Stimulated activated CD4-positive, alpha-beta T cell treated with anti-CD3 and anti-CD28 coated beads, Interleukin-12 subunit alpha, Interleukin-12 subunit beta, amount 100 ng/mL, for 24 hours (primary cell): ENCODE data around the gene TTC17.
"Not testable (repeated sequence)": the region's sequence is repeated elsewhere in the genome, so short reads cannot be mapped to it uniquely, and the experiment has no call there.

Experiments
- DNase-seq, 2 experiments: peaks; one replicate each; pipeline ENCODE4 v3.0.0-alpha.2; 2020; ENCODE audit warnings: low read depth in 2 of 2

The TTC17 gene, protein sequence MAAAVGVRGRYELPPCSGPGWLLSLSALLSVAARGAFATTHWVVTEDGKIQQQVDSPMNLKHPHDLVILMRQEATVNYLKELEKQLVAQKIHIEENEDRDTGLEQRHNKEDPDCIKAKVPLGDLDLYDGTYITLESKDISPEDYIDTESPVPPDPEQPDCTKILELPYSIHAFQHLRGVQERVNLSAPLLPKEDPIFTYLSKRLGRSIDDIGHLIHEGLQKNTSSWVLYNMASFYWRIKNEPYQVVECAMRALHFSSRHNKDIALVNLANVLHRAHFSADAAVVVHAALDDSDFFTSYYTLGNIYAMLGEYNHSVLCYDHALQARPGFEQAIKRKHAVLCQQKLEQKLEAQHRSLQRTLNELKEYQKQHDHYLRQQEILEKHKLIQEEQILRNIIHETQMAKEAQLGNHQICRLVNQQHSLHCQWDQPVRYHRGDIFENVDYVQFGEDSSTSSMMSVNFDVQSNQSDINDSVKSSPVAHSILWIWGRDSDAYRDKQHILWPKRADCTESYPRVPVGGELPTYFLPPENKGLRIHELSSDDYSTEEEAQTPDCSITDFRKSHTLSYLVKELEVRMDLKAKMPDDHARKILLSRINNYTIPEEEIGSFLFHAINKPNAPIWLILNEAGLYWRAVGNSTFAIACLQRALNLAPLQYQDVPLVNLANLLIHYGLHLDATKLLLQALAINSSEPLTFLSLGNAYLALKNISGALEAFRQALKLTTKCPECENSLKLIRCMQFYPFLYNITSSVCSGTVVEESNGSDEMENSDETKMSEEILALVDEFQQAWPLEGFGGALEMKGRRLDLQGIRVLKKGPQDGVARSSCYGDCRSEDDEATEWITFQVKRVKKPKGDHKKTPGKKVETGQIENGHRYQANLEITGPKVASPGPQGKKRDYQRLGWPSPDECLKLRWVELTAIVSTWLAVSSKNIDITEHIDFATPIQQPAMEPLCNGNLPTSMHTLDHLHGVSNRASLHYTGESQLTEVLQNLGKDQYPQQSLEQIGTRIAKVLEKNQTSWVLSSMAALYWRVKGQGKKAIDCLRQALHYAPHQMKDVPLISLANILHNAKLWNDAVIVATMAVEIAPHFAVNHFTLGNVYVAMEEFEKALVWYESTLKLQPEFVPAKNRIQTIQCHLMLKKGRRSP

GRCh38 chr11:43358801-43359421 lies at the start of gene TTC17:
Gene TTC17 (plus strand): TSS chr11:43358920. CDS start chr11:43358955, 35 bp downstream.
- peak; percentile 90 for DNase-seq

DNA sequence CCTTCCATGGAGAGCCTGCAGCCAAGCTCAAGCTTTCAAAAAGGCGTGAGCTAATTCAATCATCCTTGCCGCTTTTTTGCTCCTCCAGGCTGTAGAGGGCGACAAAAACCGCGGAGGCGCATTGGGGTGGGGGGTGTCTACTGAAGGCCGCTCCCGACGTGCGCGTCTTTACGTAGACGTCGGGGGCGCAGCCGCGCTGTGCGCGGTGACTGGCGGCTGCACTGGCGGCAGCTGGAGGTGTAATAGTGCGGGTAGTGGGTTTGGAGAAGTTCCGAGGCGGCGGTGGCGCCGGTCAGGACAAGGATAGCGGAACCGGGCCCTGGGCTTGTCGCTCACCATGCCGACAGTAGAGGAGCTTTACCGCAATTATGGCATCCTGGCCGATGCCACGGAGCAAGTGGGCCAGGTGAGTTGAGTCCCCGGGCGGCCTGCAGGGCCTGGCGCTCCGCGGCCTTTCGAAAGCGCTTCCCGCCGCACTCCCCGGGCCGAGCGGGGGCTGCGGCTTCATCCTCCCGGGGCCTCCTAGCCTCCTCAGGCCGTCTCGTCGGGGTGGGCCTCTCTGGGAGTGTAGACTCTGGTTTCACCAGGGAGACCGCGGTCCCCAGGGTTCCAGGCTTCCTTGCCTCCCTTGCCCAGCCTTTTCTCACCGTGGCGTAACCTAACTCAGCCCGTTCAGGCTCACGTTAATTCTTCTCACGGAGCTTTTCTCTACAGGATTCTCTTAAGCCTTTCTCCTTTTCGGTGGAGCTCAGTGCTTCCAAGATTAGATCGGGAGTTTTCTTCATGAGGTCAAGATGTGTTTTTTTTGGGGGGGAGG lies 46.7 kb upstream of the TTC17 start, which contains the start of gene API5:
Gene API5, plus strand, starts transcription at position 206 of the 817 bp plus-strand sequence. Its CDS starts 132 bp downstream, at position 338.
- peak; percentile 86 to 88 for DNase-seq

- DNase-seq: no peak
Measured at GRCh38 chr11:43315966-43316365, 42.8 kb upstream of the TTC17 start.

DNA sequence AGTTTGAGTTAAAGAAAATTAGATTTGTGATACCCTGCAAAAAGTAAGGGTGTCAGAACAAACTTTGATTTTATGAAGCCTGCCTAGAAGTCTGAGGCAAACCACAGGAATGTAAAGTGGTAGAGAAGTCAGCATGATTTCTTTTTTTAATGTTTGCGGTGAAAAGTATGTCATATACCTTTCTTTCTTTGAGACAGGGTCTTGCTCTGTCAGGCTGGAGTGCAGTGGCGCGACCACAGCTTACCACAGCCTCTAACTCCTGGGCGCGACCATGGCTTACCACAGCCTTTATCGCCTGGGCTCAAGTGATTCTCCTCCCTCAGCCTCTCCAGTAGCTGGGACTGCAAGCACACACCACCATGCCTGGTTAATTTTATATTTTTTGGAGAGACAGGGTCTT lies 42.3 kb upstream of the TTC17 start:
- DNase-seq: no peak

DNA sequence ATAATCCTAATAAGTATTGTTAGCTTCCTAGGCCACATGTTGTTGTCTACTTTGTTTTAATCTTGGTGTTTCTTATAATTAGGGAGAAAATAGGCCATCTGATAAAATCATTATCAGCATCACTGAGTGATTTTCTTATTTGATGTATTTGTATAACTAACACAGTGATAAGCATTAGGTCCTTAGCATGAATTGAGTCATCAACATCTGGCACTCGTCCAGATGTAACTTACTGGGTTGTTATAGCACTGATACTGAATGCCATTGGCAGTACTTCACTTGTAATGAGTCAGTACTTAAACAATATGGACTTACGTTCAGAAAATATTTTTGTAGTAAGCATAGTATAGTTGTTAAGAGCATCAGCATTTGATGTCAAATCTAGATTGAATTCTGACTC lies 30.7 kb upstream of the TTC17 start:
- DNase-seq: no peak

GRCh38 chr11:43328482-43328881 lies 30.2 kb upstream of the TTC17 start:
- DNase-seq: no peak

DNA sequence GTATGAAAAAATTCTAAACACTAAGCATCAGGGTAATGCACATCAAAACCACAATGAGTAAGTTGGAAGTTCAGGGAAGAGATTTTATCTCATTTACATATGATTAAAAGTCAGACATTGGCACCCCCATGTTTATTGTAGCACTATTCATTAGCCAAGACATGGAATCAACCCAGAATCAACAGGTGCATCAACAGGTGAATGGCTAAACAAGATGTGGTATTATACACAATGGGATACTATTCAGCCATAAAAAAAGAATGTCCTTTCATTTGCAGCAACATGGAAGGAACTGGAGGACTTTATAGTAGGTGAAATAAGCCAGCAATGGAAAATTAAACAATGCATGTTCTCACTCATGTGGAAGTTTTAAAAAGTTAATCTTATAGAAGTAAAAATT lies 17.6 kb upstream of the TTC17 start:
- DNase-seq: no peak

DNA sequence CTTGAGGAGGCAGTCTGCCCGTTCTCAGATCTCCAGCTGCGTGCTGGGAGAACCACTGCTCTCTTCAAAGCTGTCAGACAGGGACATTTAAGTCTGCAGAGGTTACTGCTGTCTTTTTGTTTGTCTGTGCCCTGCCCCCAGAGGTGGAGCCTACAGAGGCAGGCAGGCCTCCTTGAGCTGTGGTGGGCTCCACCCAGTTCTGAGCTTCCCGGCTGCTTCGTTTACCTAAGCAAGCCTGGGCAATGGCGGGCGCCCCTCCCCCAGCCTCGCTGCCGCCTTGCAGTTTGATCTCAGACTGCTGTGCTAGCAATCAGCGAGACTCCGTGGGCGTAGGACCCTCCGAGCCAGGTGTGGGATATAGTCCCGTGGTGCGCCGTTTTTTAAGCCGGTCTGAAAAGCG lies 7.3 kb upstream of the TTC17 start:
- DNase-seq: not testable (repeated sequence)

GRCh38 chr11:43354311-43354710 lies 4.4 kb upstream of the TTC17 start:
- DNase-seq: no peak

DNA sequence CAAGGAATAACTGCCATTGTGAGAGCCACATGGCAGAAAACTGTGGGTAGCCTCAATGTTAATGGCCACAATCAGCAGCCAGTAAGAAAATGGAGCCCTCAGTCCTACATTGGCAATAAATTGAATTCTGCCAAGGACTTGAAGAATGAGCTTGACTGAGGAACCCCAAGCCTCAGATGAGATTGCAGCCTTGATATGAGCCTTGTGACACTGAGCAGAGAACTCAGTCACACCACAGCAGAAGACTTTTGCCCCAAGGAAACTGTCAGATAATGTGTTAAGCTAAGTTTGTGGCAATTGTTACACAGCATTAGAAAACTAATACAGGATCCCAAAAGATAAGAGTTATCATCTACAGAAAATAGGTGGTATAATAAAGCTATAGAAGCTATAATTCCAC lies 2.4 kb upstream of the TTC17 start:
- DNase-seq: no peak

GRCh38 chr11:43358279-43358800 lies 380 bp upstream of the TTC17 start:
- no peak for DNase-seq

DNA sequence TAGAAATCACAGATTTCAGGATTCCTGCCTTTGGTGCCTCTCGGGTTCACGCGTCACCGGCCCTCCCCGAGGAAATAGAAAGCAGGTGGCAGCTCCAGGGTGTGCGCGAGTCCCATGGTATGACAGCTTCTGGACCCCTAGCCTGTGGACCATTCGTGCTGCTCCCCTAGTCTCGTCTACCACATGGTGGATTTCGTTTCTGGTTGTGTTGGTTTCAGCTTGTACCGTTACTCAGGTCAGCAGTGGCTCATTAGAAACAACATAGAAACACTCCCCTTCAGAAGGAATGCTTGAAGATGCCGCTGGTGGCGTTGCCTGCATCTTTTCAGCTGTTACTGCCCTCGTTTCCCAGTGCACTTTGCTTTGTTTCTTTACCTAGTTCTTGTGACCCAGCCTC lies 700 bp downstream of the TTC17 start:
- DNase-seq: peak; percentile 13 to 19

GRCh38 chr11:43360361-43361032 lies 1.8 kb downstream of the TTC17 start:
- DNase-seq: no peak

- DNase-seq: no peak
Measured at GRCh38 chr11:43366677-43367076, 8.0 kb downstream of the TTC17 start.

DNA sequence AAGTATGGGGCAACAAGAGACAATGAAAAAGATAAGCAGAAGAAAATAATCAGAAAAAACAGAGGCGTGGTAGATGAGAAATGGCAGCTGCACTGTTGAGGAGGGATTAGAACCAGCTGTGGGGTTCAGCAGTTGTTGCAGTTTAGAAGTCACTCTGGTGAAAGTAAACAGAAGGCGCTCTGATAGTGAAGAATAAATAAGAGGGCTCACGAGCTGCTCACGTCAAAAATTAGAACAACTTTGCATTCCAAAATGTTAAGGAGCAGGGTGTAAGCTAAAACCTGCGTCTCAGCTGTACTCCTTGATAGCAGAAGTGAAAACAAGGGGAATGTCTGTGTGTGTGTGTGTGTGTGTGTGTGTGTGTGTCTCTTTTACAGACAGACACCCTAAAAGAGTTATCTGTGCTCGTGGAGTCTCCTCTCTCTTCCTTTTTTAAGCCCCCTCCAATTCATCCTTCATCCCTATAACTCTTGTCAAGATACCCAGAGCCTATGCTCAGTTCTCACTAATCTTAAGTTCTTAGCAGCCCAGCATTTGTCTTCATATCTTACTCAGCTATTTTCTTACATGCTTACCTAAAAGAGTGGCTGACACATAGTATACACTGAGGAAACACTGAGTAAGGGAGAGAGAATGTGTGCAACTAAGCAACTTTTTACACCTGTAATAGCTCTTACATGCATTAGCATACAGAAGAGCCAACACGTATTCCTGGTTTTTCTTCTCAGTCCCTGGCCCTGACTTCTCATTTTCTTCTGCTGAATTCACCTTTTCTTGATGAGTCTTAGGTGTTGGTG lies 8.9 kb downstream of the TTC17 start:
- DNase-seq: no peak

GRCh38 chr11:43376065-43376464 lies 17.3 kb downstream of the TTC17 start:
- no peak for DNase-seq

DNA sequence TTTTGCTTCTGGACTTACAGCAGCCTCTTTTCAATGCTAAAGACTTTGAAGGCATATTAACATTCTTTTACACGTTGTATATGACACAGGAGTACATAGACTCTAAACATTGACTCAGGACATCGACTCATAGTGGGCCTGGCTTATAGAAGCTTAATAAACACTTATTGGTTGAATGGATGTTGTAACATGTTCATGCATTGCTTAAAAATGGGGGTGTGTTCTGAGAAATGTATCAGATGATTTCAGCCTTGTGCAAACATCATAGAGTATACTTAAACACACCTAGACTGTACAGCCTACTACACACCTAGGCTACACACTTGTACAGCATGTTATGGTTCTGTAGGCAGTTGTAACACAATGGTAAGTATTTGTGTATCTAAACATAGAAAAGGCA lies 17.9 kb downstream of the TTC17 start:
- no peak for DNase-seq

DNA sequence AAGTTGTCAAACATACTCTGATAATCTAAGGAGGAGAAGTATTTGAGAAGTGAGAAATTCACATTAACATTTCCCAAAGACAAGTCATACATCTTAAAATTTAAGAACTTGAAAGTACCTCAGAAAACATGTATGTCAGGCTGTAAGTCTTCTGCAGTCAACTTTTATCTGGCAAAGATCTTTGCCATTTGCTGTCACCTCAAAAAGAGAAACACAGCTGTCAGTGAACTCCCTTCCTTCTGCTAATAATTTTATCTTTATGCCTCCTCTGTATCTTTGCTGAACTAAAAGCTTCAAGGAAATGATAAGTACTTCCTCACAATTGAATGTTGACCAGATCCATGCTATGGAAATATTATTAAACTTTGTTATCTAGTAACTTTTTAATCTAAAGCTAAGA lies 18.7 kb downstream of the TTC17 start:
- DNase-seq: no peak

GRCh38 chr11:43378897-43379296 lies 20.2 kb downstream of the TTC17 start:
- DNase-seq: no peak
